ENCODE results near the gene POU4F3.

GRCh38 chr5:146337264-146337904 lies 1.3 kb upstream of the POU4F3 start:
- TF ChIP-seq POLR2AphosphoS5 (IDR thresholded peaks at IDR 0.05; ENCODE audit: low read depth) = no peak
- TF ChIP-seq CTCF (IDR thresholded peaks at IDR 0.05; ENCODE audit: insufficient read depth, low read length) = no peak
- no peak for TF ChIP-seq SPI1 (IDR thresholded peaks at IDR 0.05; ENCODE audit: borderline replicate concordance, low read depth)
- TF ChIP-seq REST (IDR thresholded peaks at IDR 0.05; ENCODE audit: insufficient replicate concordance, low read depth) = no peak

Data from HL-60 (cell line).